HepG2 (cell line): ENCODE data around the gene TAS2R38. TPM values are rescaled to one million over a fixed set of nuclear protein-coding genes. Genes with fewer than 3 reads are reported as not detected.

ENCODE experiments used
- ATAC-seq: fragments of 200-7000 bp; cut with Tn5 transposase; 3 replicates; pipeline ENCODE4 v1.9.1; 2020; ENCODE audit warnings: mild to moderate bottlenecking, moderate library complexity
- BruUV-seq: library from RNA; stranded (reverse); fragments of 400-500 nt; replicated peaks from 2 replicates; lab custom pipeline; 2021; lab: Mats Ljungman, UMichigan
- CTCF ChIA-PET: fragments of 300-600 bp; formaldehyde crosslinking; extraction: SDS; loops from one replicate; lab custom pipeline; 2021; ENCODE audit warnings: low total read pairs, inconsistent platforms, low intra/inter-chr PET ratio; lab: Yijun Ruan, JAX
- POLR2A ChIA-PET: fragments of 350-600 bp; sonication (Branson Sonifier 250); formaldehyde crosslinking; loops from one replicate; lab custom pipeline; 2020; ENCODE audit warnings: antibody characterized with exemption, inconsistent platforms; lab: Yijun Ruan, JAX
- DNase-seq: peaks from one replicate; pipeline ENCODE4 v3.0.0-alpha.2; 2015; ENCODE audit warnings: low spot score
- FAIRE-seq: peaks from 3 replicates; lab custom pipeline; 2011; peaks lifted over from hg19 to GRCh38; lab: Jason Lieb, UNC
- H2AFZ ChIP-seq: one replicate; pipeline ENCODE4 v1.6.1; 2011; ENCODE audit warnings: low read length, inconsistent platforms
- H3K27ac ChIP-seq: fragments of 300-600 bp; 3 replicates; pipeline ENCODE4 v1.8.0; 2011; ENCODE audit warnings: mixed run types, mild to moderate bottlenecking, mixed read lengths, low read length, inconsistent platforms; ENCODE audit not compliant: insufficient read depth; ENCODE audit errors: extremely low read length
- H3K27me3 ChIP-seq, 2 experiments: fragments of 200-600 bp in 1 of 2; 2 replicates in 1 of 2; 3 replicates in 1 of 2; pipeline versions ENCODE4 v1.6.0 to v1.8.0; 2011; ENCODE audit warnings: low read length in 2 of 2, mild to moderate bottlenecking in 2 of 2, moderate library complexity in 2 of 2, inconsistent platforms in 1 of 2; ENCODE audit not compliant: insufficient read depth in 2 of 2, control insufficient read depth in 1 of 2
- H3K36me3 ChIP-seq, 2 experiments: fragments of 200-600 bp in 1 of 2; replicated peaks in 1 of 2; 2 replicates in 1 of 2; 3 replicates in 1 of 2; pipeline versions ENCODE4 v1.5.1 to v1.8.0; 2011; ENCODE audit warnings: low read length in 2 of 2, inconsistent platforms in 1 of 2; ENCODE audit not compliant: insufficient read depth in 2 of 2, control insufficient read depth in 1 of 2
- H3K4me1 ChIP-seq: 2 replicates; pipeline ENCODE4 v1.5.1; 2012; ENCODE audit warnings: low read length, inconsistent platforms; ENCODE audit not compliant: insufficient read depth
- H3K4me2 ChIP-seq: 2 replicates; pipeline ENCODE4 v1.6.0; 2011; ENCODE audit warnings: low read depth, low read length, inconsistent platforms
- H3K4me3 ChIP-seq, 3 experiments: fragments of 200-600 bp in 1 of 3; sonication (generic), shearing (Covaris generic) in 1 of 3; replicated peaks in 1 of 3; 2 replicates each; pipeline ENCODE4 v1.5.1; 2011 to 2016; ENCODE audit warnings: low read length in 3 of 3, inconsistent platforms in 2 of 3, low read depth in 2 of 3, mild to moderate bottlenecking in 2 of 3, control low read depth in 1 of 3, mixed read lengths in 1 of 3; ENCODE audit not compliant: insufficient read depth in 1 of 3
- H3K79me2 ChIP-seq: one replicate; pipeline ENCODE4 v1.6.1; 2011; ENCODE audit warnings: low read length, inconsistent platforms; ENCODE audit not compliant: insufficient read depth
- H3K9ac ChIP-seq: 2 replicates; pipeline ENCODE4 v1.6.0; 2011; ENCODE audit warnings: mild to moderate bottlenecking, low read depth, low read length, inconsistent platforms; ENCODE audit not compliant: insufficient read depth
- H3K9me3 ChIP-seq: 2 replicates; pipeline ENCODE4 v1.5.1; 2012; ENCODE audit warnings: mild to moderate bottlenecking, low read length
- H4K20me1 ChIP-seq: 2 replicates; pipeline ENCODE4 v1.6.0; 2011; ENCODE audit warnings: inconsistent platforms, mild to moderate bottlenecking, low read length, moderate library complexity; ENCODE audit not compliant: insufficient read depth
- CHD2 ChIP-seq: IDR thresholded peaks from 2 replicates; pipeline ENCODE4 v1.6.1; 2011; ENCODE audit warnings: low read depth, low read length, improper control_type of control experiment
- DNMT1 ChIP-seq: sonication (generic); formaldehyde crosslinking; IDR thresholded peaks from 2 replicates; pipeline ENCODE4 v1.5.1; 2020; ENCODE audit warnings: mild to moderate bottlenecking, missing genetic modification reagents
- JUNB ChIP-seq: sonication (generic); formaldehyde crosslinking; IDR thresholded peaks from 2 replicates; pipeline ENCODE4 v1.8.0; 2022; ENCODE audit warnings: missing genetic modification reagents, mild to moderate bottlenecking, borderline replicate concordance
- KIAA2018 ChIP-seq: sonication (generic); formaldehyde crosslinking; IDR thresholded peaks from 2 replicates; pipeline ENCODE4 v1.5.0; 2020; ENCODE audit warnings: mild to moderate bottlenecking, missing genetic modification reagents, borderline replicate concordance
- MXD1 ChIP-seq: sonication (generic); formaldehyde crosslinking; IDR thresholded peaks from 2 replicates; pipeline ENCODE4 v1.4.0; 2020; ENCODE audit warnings: mild to moderate bottlenecking, missing genetic modification reagents
- NKX3-1 ChIP-seq: sonication (generic); formaldehyde crosslinking; IDR thresholded peaks from 2 replicates; pipeline ENCODE4 v1.5.0; 2020; ENCODE audit warnings: missing genetic modification reagents
- PHF5A ChIP-seq: IDR thresholded peaks from one replicate; pipeline ENCODE4 v1.6.1; 2018; ENCODE audit warnings: low read depth, missing genetic modification reagents; ENCODE audit not compliant: unreplicated experiment
- ZKSCAN1 ChIP-seq: fragments of 150-350 bp; IDR thresholded peaks from 2 replicates; pipeline ENCODE4 v1.6.1; 2014; ENCODE audit warnings: low read length
- ZNF776 ChIP-seq: sonication (generic); formaldehyde crosslinking; IDR thresholded peaks from 2 replicates; pipeline ENCODE4 v1.4.0; 2020; ENCODE audit warnings: mild to moderate bottlenecking, missing genetic modification reagents
- ZSCAN22 ChIP-seq: sonication (generic); formaldehyde crosslinking; IDR thresholded peaks from 2 replicates; pipeline ENCODE4 v1.4.0; 2020; ENCODE audit warnings: mild to moderate bottlenecking, missing genetic modification reagents
- WGBS: methylation state at CpG from one replicate; pipeline ENCODE4 v1.1.6; 2017; ENCODE audit warnings: low lambda C conversion rate; 5-methylcytosine and 5-hydroxymethylcytosine counted together
- in situ Hi-C: cut with HindIII; loops from 2 replicates; pipeline ENCODE4 v1.10.0; 2017; ENCODE audit warnings: low pct_unique_long_range_greater_than_20kb; ENCODE audit not compliant: extremely low pct_ligation_motif_present
- intact Hi-C: fragments of 100-400 bp; cut with micrococcal nuclease; formaldehyde crosslinking; loops from one replicate; pipeline ENCODE4 v1.10.0; 2022; ENCODE audit not compliant: unreplicated experiment
- polyA plus RNA-seq, 8 experiments: library from polyadenylated mRNA; depleted of rRNA in 3 of 8; stranded (reverse) in 7 of 8; unstranded in 1 of 8; fragments of >200 nt; fragmentation: Illumina TruSeq in 4 of 8; extraction: Trizol in 4 of 8; gene quantifications; 2 replicates each; pipeline versions ENCODE4 v1.2.1 to v1.2.3, GENCODE V29; 2011 to 2016; ENCODE audit warnings: low read depth in 4 of 8, missing spikeins in 1 of 8, mixed read lengths in 1 of 8; ENCODE audit not compliant: insufficient read depth in 1 of 8
- total RNA-seq, 5 experiments: library from RNA; depleted of rRNA; stranded (reverse); fragments of >200 nt; fragmentation: Illumina TruSeq; extraction: Trizol; gene quantifications; 2 replicates each; pipeline ENCODE4 v1.2.3, GENCODE V29; 2016; ENCODE audit warnings: low read depth in 1 of 5

The TAS2R38 gene
- total and polyA plus RNA-seq, 2 of the 13 experiments (the other 11 are each of a cell fraction or from before 2014, with no cell fraction given) = not detected

- TF ChIP-seq KIAA2018 (CRISPR knock-in tag) = no peak
- TF ChIP-seq NKX3-1 (CRISPR knock-in tag) = no peak
- TF ChIP-seq MXD1 = no peak
- no peak for TF ChIP-seq ZKSCAN1
Observed at GRCh38 chr7:141930211-141930610, 43.4 kb downstream of the TAS2R38 start (continued).

GRCh38 chr7:141928845-141929195 lies 44.8 kb downstream of the TAS2R38 start:
- intact Hi-C loops = no loop called here
- no peaks in the 10 kb centered on the region for H4K20me1 ChIP-seq
- H3K4me3 ChIP-seq = no peak overlapping the region
- in situ Hi-C loops = no loop called here
- H3K27ac ChIP-seq = no peak overlapping the region
- no peaks in the 10 kb centered on the region for H3K79me2 ChIP-seq
- 32% methylated on average over 3 of the region's 3 CpGs for WGBS
- no peaks in the 10 kb centered on the region for H3K36me3 ChIP-seq
- H3K4me2 ChIP-seq = no peak overlapping the region
- TF ChIP-seq ZNF776 = no peak
- TF ChIP-seq CHD2 = no peak
- TF ChIP-seq PHF5A = no peak
- TF ChIP-seq DNMT1 (CRISPR knock-in tag) = no peak
- no peak for TF ChIP-seq JUNB (CRISPR knock-in tag)
- no peak for TF ChIP-seq ZSCAN22 (CRISPR knock-in tag)
- no peaks in the 10 kb centered on the region for H3K9me3 ChIP-seq
- DNase-seq (no peak), FAIRE-seq (no peak), ATAC-seq (no peak)
- no peak overlapping the region for H3K9ac ChIP-seq
- no peaks in the 10 kb centered on the region for H3K4me1 ChIP-seq
- BruUV-seq = no TSS peak
- no peak overlapping the region for H2AFZ ChIP-seq
- H3K27me3 ChIP-seq = no peaks in the 10 kb centered on the region
- ChIA-PET POLR2A (no interaction called here), CTCF (no interaction called here)
